SK-N-SH (cell line): ENCODE data around the gene PGAP2. TPM values are rescaled to one million over a fixed set of nuclear protein-coding genes. Genes with fewer than 3 reads are reported as not detected.

Source experiments
- CTCF ChIA-PET: fragments of 300-600, 350-600 bp; formaldehyde crosslinking; extraction: SDS; loops from one replicate; lab custom pipeline; 2021; lab: Yijun Ruan, JAX
- POLR2A ChIA-PET: fragments of 350-600 bp; sonication (Branson Sonifier 250); formaldehyde crosslinking; extraction: SDS; loops from one replicate; lab custom pipeline; 2020; ENCODE audit warnings: antibody characterized with exemption, inconsistent platforms; lab: Yijun Ruan, JAX
- DNase-seq: peaks from one replicate; pipeline ENCODE4 v3.0.0; 2012
- H2AFZ ChIP-seq: fragments of 200-600 bp; sonication (generic); 2 replicates; pipeline ENCODE4 v1.8.1; 2016; ENCODE audit warnings: antibody characterized with exemption, mild to moderate bottlenecking, low read depth
- H3F3A ChIP-seq: fragments of 200-600 bp; sonication (generic); replicated peaks from 2 replicates; pipeline ENCODE3; 2016; ENCODE audit warnings: antibody characterized with exemption, mild to moderate bottlenecking; ENCODE audit not compliant: insufficient read depth
- H3K27ac ChIP-seq, 2 experiments: fragments of 200-500 bp in 1 of 2; fragments of 200-600 bp in 1 of 2; sonication (Bioruptor generic) in 1 of 2; sonication (generic), shearing (Covaris generic) in 1 of 2; 2 replicates each; pipeline versions ENCODE4 v1.5.1 to v1.6.1; 2014 to 2016; ENCODE audit warnings: low read depth in 2 of 2, inconsistent platforms in 1 of 2, low read length in 1 of 2, mild to moderate bottlenecking in 1 of 2, mixed read lengths in 1 of 2
- H3K27me3 ChIP-seq: fragments of 200-600 bp; sonication (generic), shearing (Covaris generic); 2 replicates; pipeline ENCODE4 v1.6.1; 2016; ENCODE audit warnings: mixed run types; ENCODE audit not compliant: insufficient read depth
- H3K36me3 ChIP-seq, 2 experiments: fragments of 200-500 bp in 1 of 2; fragments of 200-600 bp in 1 of 2; sonication (Bioruptor generic) in 1 of 2; sonication (generic) in 1 of 2; replicated peaks in 1 of 2; 2 replicates each; pipeline versions ENCODE3 to v1.5.1; 2014 to 2016; ENCODE audit warnings: low read length in 1 of 2, mild to moderate bottlenecking in 1 of 2; ENCODE audit not compliant: insufficient read depth in 2 of 2, control insufficient read depth in 1 of 2
- H3K4me1 ChIP-seq, 2 experiments: fragments of 200-500 bp in 1 of 2; fragments of 200-600 bp in 1 of 2; sonication (Bioruptor generic) in 1 of 2; sonication (generic), shearing (Covaris generic) in 1 of 2; 2 replicates each; pipeline versions ENCODE4 v1.5.1 to v1.6.1; 2014 to 2016; ENCODE audit warnings: low read depth in 1 of 2, low read length in 1 of 2, mixed run types in 1 of 2; ENCODE audit not compliant: insufficient read depth in 2 of 2, control insufficient read depth in 1 of 2
- H3K4me2 ChIP-seq: fragments of 200-600 bp; sonication (generic), shearing (Covaris generic); 2 replicates; pipeline ENCODE4 v1.6.1; 2017; ENCODE audit warnings: mixed run types
- H3K4me3 ChIP-seq, 2 experiments: fragments of 200-500 bp in 1 of 2; fragments of 200-600 bp in 1 of 2; sonication (Bioruptor generic) in 1 of 2; sonication (generic), shearing (Covaris generic) in 1 of 2; 2 replicates each; pipeline versions ENCODE4 v1.5.1 to v1.8.1; 2014 to 2016; ENCODE audit warnings: low read depth in 2 of 2, inconsistent platforms in 1 of 2, low read length in 1 of 2, mild to moderate bottlenecking in 1 of 2, mixed read lengths in 1 of 2, moderate library complexity in 1 of 2
- H3K79me2 ChIP-seq: fragments of 200-600 bp; sonication (generic); 2 replicates; pipeline ENCODE4 v1.8.1; 2017; ENCODE audit warnings: mild to moderate bottlenecking; ENCODE audit not compliant: insufficient read depth
- H3K9ac ChIP-seq: fragments of 200-600 bp; sonication (generic); 2 replicates; pipeline ENCODE4 v1.6.1; 2017; ENCODE audit warnings: mixed run types
- H3K9me2 ChIP-seq: fragments of 200-600 bp; sonication (generic); 2 replicates; pipeline ENCODE4 v1.6.1; 2017; ENCODE audit warnings: mixed run types
- H3K9me3 ChIP-seq: fragments of 200-600 bp; sonication (generic); 2 replicates; pipeline ENCODE4 v1.6.1; 2017; ENCODE audit warnings: mixed run types, mild to moderate bottlenecking, moderate library complexity
- H4K20me1 ChIP-seq: fragments of 200-600 bp; sonication (generic); 2 replicates; pipeline ENCODE4 v1.6.1; 2017; ENCODE audit warnings: mild to moderate bottlenecking, mixed run types; ENCODE audit not compliant: insufficient read depth
- ELF1 ChIP-seq: IDR thresholded peaks from 2 replicates; pipeline ENCODE4 v1.4.0; 2012
- EZH2phosphoT487 ChIP-seq: fragments of 200-600 bp; sonication (generic); IDR thresholded peaks from 2 replicates; pipeline ENCODE4 v1.6.1; 2017; ENCODE audit warnings: low read depth, mixed run types, mild to moderate bottlenecking, antibody characterized with exemption, moderate library complexity, borderline replicate concordance
- FOSL2 ChIP-seq: IDR thresholded peaks from 2 replicates; pipeline ENCODE4 v1.4.0; 2012; ENCODE audit warnings: low read depth, mild to moderate bottlenecking, moderate library complexity, borderline replicate concordance
- GATA2 ChIP-seq: sonication (generic); formaldehyde crosslinking; IDR thresholded peaks from 2 replicates; pipeline ENCODE4 v1.5.0; 2020; ENCODE audit warnings: mild to moderate bottlenecking, missing genetic modification reagents
- IRF3 ChIP-seq: fragments of 150-350 bp; IDR thresholded peaks from 2 replicates; pipeline ENCODE4 v1.6.1; 2016; ENCODE audit warnings: mild to moderate bottlenecking, low read depth, low read length
- MAX ChIP-seq: IDR thresholded peaks from 2 replicates; pipeline ENCODE4 v1.4.0; 2012; ENCODE audit warnings: low read depth
- NFIC ChIP-seq: IDR thresholded peaks from 2 replicates; pipeline ENCODE4 v1.4.0; 2012; ENCODE audit warnings: borderline replicate concordance
- NRF1 ChIP-seq: IDR thresholded peaks from 2 replicates; pipeline ENCODE4 v1.6.1; 2012; ENCODE audit warnings: low read depth, mild to moderate bottlenecking, low read length
- POLR2AphosphoS5 ChIP-seq: IDR thresholded peaks from 2 replicates; pipeline ENCODE4 v1.6.1; 2012; ENCODE audit warnings: low read depth, low read length
- RCOR1 ChIP-seq: fragments of 150-350 bp; IDR thresholded peaks from 2 replicates; pipeline ENCODE4 v1.6.1; 2017; ENCODE audit warnings: antibody characterized with exemption, low read length
- RFX5 ChIP-seq: IDR thresholded peaks from 2 replicates; pipeline ENCODE4 v1.6.1; 2012; ENCODE audit warnings: mild to moderate bottlenecking, improper control_type of control experiment, low read length
- RXRA ChIP-seq: IDR thresholded peaks from 2 replicates; pipeline ENCODE4 v1.4.0; 2012; ENCODE audit warnings: low read depth, mild to moderate bottlenecking, borderline replicate concordance
- SIN3A ChIP-seq: IDR thresholded peaks from 2 replicates; pipeline ENCODE4 v1.6.1; 2012; ENCODE audit warnings: low read depth, mild to moderate bottlenecking, low read length, moderate library complexity, borderline replicate concordance
- USF1 ChIP-seq: IDR thresholded peaks from 2 replicates; pipeline ENCODE4 v1.4.0; 2012; ENCODE audit warnings: low read depth, borderline replicate concordance
- USF2 ChIP-seq: fragments of 150-350 bp; IDR thresholded peaks from 2 replicates; pipeline ENCODE4 v1.6.1; 2017; ENCODE audit warnings: antibody characterized with exemption, low read length, low read depth, borderline replicate concordance
- ZBTB33 ChIP-seq: IDR thresholded peaks from 2 replicates; pipeline ENCODE4 v1.4.0; 2012; ENCODE audit warnings: low read depth, borderline replicate concordance
- WGBS: methylation state at CpG from one replicate; pipeline ENCODE4 v1.1.6; 2017; ENCODE audit warnings: low lambda C conversion rate; 5-methylcytosine and 5-hydroxymethylcytosine counted together
- polyA plus RNA-seq, 3 experiments: library from polyadenylated mRNA; depleted of rRNA; stranded (reverse); fragments of >200 nt; gene quantifications; 2 replicates each; pipeline ENCODE4 v1.2.3, GENCODE V29; 2012

Gene PGAP2
- polyA plus RNA-seq, 1 of the 3 experiments (the other 2 are of a cell fraction) = 41.3 TPM

- Histone ChIP-seq H3K9ac (no peak overlapping the region), H4K20me1 (peaks cover 43% of the 10 kb centered on the region), H3F3A (peaks cover 17% of the 10 kb centered on the region), H3K36me3 (peaks cover 10 to 22% of the 10 kb centered on the region in 2 experiments), H3K9me3 (no peaks in the 10 kb centered on the region), H3K27ac (no peak overlapping the region), H3K4me2 (no peak overlapping the region), H3K27me3 (no peaks in the 10 kb centered on the region), H2AFZ (no peak overlapping the region), H3K79me2 (peaks cover 41% of the 10 kb centered on the region), H3K4me3 (no peak overlapping the region), H3K4me1 (no peaks in the 10 kb centered on the region), H3K9me2 (no peaks in the 10 kb centered on the region)
- no peak for DNase-seq
- POLR2A ChIA-PET = no interaction called here
- TF ChIP-seq USF1 (no peak), NFIC (no peak), GATA2 (no peak), FOSL2 (no peak), NRF1 (no peak), POLR2AphosphoS5 (no peak), EZH2phosphoT487 (no peak), MAX (no peak), ZBTB33 (no peak), SIN3A (no peak), ELF1 (no peak), IRF3 (no peak), USF2 (no peak), RFX5 (no peak), RCOR1 (no peak), RXRA (no peak)
- WGBS = 98% methylated on average over 27 of the region's 35 CpGs
- CTCF ChIA-PET = interaction anchor here (2.8 kb wide), 1 partner anchor 246 kb away, joined by 10 read pairs; no protein-coding TSS in a partner anchor
Observed at GRCh38 chr11:3827434-3828186, 19.2 kb downstream of the PGAP2 start.
